Breast epithelium (tissue), 4 donors: ENCODE measurements around the gene PPARD. TPM values are rescaled to one million over a fixed set of nuclear protein-coding genes. Genes with fewer than 3 reads are reported as not detected.

Experiments used
- DNase-seq, 2 donors: peaks; one replicate each; pipeline ENCODE4 v3.0.0-alpha.2; 2019; ENCODE audit warnings: low spot score in 2 of 2
- H3K27ac ChIP-seq, 2 donors: fragments of 200-600 bp; sonication (generic) in 1 of 2; one replicate each; pipeline ENCODE4 v1.5.1; 2016 to 2019; ENCODE audit warnings: mild to moderate bottlenecking in 1 of 2
- H3K27me3 ChIP-seq, 2 donors: fragments of 200-600 bp; sonication (generic) in 1 of 2; one replicate each; pipeline versions ENCODE4 v1.5.1 to v1.6.0; 2017 to 2019; ENCODE audit warnings: control low read depth in 1 of 2, mild to moderate bottlenecking in 1 of 2
- H3K36me3 ChIP-seq: fragments of 200-600 bp; one replicate; pipeline ENCODE4 v1.5.1; 2019
- H3K4me1 ChIP-seq, 2 donors: fragments of 200-600 bp; sonication (generic); one replicate each; pipeline ENCODE4 v1.5.1; 2016 to 2019; ENCODE audit warnings: control low read depth in 1 of 2
- H3K4me3 ChIP-seq, 3 donors: fragments of 200-600 bp; sonication (generic); 1 replicate in 2 of 3; 2 replicates in 1 of 3; pipeline ENCODE4 v1.5.1; 2016 to 2019; ENCODE audit warnings: mild to moderate bottlenecking in 3 of 3, moderate library complexity in 2 of 3
- H3K9me3 ChIP-seq, 2 donors: fragments of 200-600 bp; sonication (generic) in 1 of 2; one replicate each; pipeline ENCODE4 v1.5.1; 2016 to 2019; ENCODE audit warnings: control low read depth in 1 of 2
- CTCF ChIP-seq, 3 donors: fragments of 450-650 bp; IDR thresholded peaks; one replicate each; pipeline ENCODE4 v1.5.1; 2016 to 2017; ENCODE audit warnings: antibody characterized with exemption in 3 of 3, mild to moderate bottlenecking in 3 of 3, moderate library complexity in 3 of 3
- POLR2A ChIP-seq: fragments of 450-650 bp; IDR thresholded peaks from one replicate; pipeline ENCODE4 v1.6.1; 2016; ENCODE audit warnings: antibody characterized with exemption, mild to moderate bottlenecking, moderate library complexity
- POLR2AphosphoS5 ChIP-seq, 3 donors: sonication (generic); formaldehyde crosslinking; IDR thresholded peaks; one replicate each; pipeline ENCODE4 v1.6.1; 2017; ENCODE audit warnings: antibody characterized with exemption in 3 of 3
- intact Hi-C: fragments of 100-400 bp; cut with DNase I; formaldehyde crosslinking; loops from one replicate; pipeline ENCODE4 v1.15.1; 2023; ENCODE audit warnings: low total_unique reads
- total RNA-seq, 3 donors: library from RNA; depleted of rRNA; stranded (reverse); fragments of >200 nt; gene quantifications; one replicate each; pipeline ENCODE4 v1.1.0, GENCODE V29; 2016

The PPARD gene
- total RNA-seq, 3 donors from 2014 or later = 7.2 to 11.1 (median 10.7) TPM

- Histone ChIP-seq H3K36me3 (peaks cover 4% of the 10 kb centered on the region), H3K4me1 (no peaks in the 10 kb centered on the region), H3K27me3 (no peaks in the 10 kb centered on the region), H3K27ac (no peak overlapping the region), H3K4me3 (no peak overlapping the region), H3K9me3 (peaks cover 13 to 16% of the 10 kb centered on the region in 2 donors)
- intact Hi-C loops = no loop called here
- TF ChIP-seq CTCF (IDR thresholded peaks at IDR 0.05) (no peak), POLR2AphosphoS5 (IDR thresholded peaks at IDR 0.05) (no peak), POLR2A (no peak)
- no peak for DNase-seq
Measured at GRCh38 chr6:35425284-35425683, 82.9 kb downstream of the PPARD start.

GRCh38 chr6:35426074-35426473, 83.7 kb downstream of the PPARD start:
- Histone ChIP-seq H3K4me3 (no peak overlapping the region), H3K9me3 (peaks cover 13 to 16% of the 10 kb centered on the region in 2 donors), H3K27ac (no peak overlapping the region), H3K4me1 (no peaks in the 10 kb centered on the region), H3K36me3 (peaks cover 4% of the 10 kb centered on the region), H3K27me3 (no peaks in the 10 kb centered on the region)
- no peak for DNase-seq
- TF ChIP-seq CTCF (IDR thresholded peaks at IDR 0.05) (no peak), POLR2A (no peak), POLR2AphosphoS5 (IDR thresholded peaks at IDR 0.05) (no peak)
- intact Hi-C loops = no loop called here

- H3K36me3 ChIP-seq = peaks cover 4% of the 10 kb centered on the region
- no peak for DNase-seq
Measured at GRCh38 chr6:35427435-35427834, 85.1 kb downstream of the PPARD start.

DNA sequence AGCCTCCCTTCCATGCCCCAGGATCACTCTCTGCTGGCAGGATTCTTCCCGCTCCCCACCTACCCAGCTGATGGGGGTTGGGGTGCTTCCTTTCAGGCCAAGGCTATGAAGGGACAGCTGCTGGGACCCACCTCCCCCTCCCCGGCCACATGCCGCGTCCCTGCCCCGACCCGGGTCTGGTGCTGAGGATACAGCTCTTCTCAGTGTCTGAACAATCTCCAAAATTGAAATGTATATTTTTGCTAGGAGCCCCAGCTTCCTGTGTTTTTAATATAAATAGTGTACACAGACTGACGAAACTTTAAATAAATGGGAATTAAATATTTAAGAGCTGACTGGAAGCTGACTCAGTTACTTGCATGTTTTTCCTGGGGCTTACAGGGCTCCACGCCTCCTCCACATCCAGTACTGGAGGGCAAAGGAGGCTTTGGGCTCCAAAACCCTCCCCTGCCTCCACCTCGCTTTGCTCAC, 85.5 kb downstream of the PPARD start:
- H3K27ac ChIP-seq = no peak overlapping the region
- no peak overlapping the region for H3K4me3 ChIP-seq

More at GRCh38 chr6:35427435-35427834, 85.1 kb downstream of the PPARD start:
- Histone ChIP-seq H3K27me3 (no peaks in the 10 kb centered on the region), H3K27ac (no peak overlapping the region), H3K9me3 (peaks cover 13 to 16% of the 10 kb centered on the region in 2 donors), H3K4me3 (no peak overlapping the region), H3K4me1 (no peaks in the 10 kb centered on the region)
- intact Hi-C loops = no loop called here
- TF ChIP-seq POLR2AphosphoS5 (IDR thresholded peaks at IDR 0.05) = no peak
- no peak for TF ChIP-seq POLR2A
- no peak for TF ChIP-seq CTCF (IDR thresholded peaks at IDR 0.05)

More for the DNA sequence above, 85.5 kb downstream of the PPARD start:
- Histone ChIP-seq H3K36me3 (peaks cover 4% of the 10 kb centered on the region), H3K27me3 (no peaks in the 10 kb centered on the region), H3K4me1 (no peaks in the 10 kb centered on the region), H3K9me3 (peaks cover 13 to 16% of the 10 kb centered on the region in 2 donors)
- no peak for DNase-seq
- TF ChIP-seq CTCF (IDR thresholded peaks at IDR 0.05) = no peak
- no peak for TF ChIP-seq POLR2A
- no peak for TF ChIP-seq POLR2AphosphoS5 (IDR thresholded peaks at IDR 0.05)
- intact Hi-C loops = no loop called here
